Activated naive CD4-positive, alpha-beta T cell treated with anti-CD3 and anti-CD28 coated beads, Interleukin-2, amount 10 ng/mL, durations not matched to agents 7 days and 5 days (primary cell): ENCODE results near the gene DMAP1.

Experiments
- CTCF ChIA-PET: fragments of 350-600 bp; sonication (Branson Sonifier 250); formaldehyde crosslinking; loops from one replicate; lab custom pipeline; 2021; ENCODE audit warnings: antibody characterized with exemption; lab: Charles Lee
- DNase-seq: peaks from one replicate; pipeline ENCODE4 v3.0.0-alpha.2; 2020
- H3K27ac Mint-ChIP-seq: one replicate; pipeline ENCODE4 v1.8.0; 2021; ENCODE audit warnings: mild to moderate bottlenecking, moderate library complexity, mixed read lengths
- H3K27me3 Mint-ChIP-seq: one replicate; pipeline ENCODE4 v1.8.0; 2021; ENCODE audit warnings: mild to moderate bottlenecking, mixed read lengths
- H3K36me3 Mint-ChIP-seq: one replicate; pipeline ENCODE4 v1.8.0; 2021; ENCODE audit warnings: mixed read lengths
- H3K4me1 Mint-ChIP-seq: one replicate; pipeline ENCODE4 v1.8.0; 2021; ENCODE audit warnings: mixed read lengths
- H3K4me3 Mint-ChIP-seq: one replicate; pipeline ENCODE4 v1.8.0; 2021; ENCODE audit warnings: mild to moderate bottlenecking, moderate library complexity, mixed read lengths
- H3K9me3 Mint-ChIP-seq: one replicate; pipeline ENCODE4 v1.8.0; 2021; ENCODE audit warnings: mixed read lengths

DMAP1 gene

DNA sequence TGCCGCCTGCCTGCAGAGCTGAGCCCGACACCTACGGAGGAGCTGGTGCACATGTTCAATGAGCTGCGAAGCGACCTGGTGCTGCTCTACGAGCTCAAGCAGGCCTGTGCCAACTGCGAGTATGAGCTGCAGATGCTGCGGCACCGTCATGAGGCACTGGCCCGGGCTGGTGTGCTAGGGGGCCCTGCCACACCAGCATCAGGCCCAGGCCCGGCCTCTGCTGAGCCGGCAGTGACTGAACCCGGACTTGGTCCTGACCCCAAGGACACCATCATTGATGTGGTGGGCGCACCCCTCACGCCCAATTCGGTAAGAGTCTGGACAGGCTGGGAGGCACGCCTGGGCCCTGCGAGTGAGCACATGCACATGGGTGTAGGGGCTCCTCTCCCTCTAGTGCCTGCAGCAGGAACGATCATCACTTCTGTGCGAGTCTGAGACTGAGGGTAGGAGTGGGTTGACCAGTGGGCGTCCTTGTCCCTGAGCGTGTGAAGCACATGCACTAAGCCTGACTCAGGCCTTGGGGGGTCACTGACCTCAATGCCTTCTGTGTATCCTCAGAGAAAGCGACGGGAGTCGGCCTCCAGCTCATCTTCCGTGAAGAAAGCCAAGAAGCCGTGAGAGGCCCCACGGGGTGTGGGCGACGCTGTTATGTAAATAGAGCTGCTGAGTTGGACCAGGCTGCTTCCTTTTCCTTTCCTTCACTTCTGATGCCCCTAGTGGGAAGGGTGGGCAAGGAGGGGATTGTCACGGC lies 6.9 kb downstream of the DMAP1 start:
- H3K27ac Mint-ChIP-seq = no peak overlapping the region
- CTCF ChIA-PET = interaction anchor here (0.9 to 3.8 kb wide), 4 partner anchors 19 to 374 kb away, joined by 3 to 25 read pairs (median 12); no protein-coding TSS in a partner anchor
- no peaks in the 10 kb centered on the region for H3K9me3 Mint-ChIP-seq
- H3K36me3 Mint-ChIP-seq = peaks cover 33% of the 10 kb centered on the region
- H3K4me3 Mint-ChIP-seq = no peak overlapping the region
- no peaks in the 10 kb centered on the region for H3K27me3 Mint-ChIP-seq
- no peak for DNase-seq
- peaks cover 6% of the 10 kb centered on the region for H3K4me1 Mint-ChIP-seq

DNA sequence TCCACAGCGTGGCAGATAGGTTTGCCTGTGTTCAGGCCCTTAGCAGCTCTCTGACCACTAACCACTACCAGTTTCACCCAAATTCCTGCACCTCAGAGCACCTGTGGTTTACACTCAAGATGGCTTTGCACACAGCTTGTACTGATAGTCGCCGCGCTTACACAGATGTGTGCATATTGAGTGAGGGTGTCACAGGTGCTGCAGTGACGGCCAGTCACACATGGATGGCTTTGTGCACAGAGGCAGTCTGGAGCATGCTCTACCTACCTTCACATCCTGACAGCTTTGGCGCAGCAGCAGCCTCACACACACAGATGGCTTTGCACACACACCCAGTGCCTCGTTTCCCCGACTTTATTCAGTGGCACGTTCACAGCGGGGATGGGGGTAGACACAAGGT lies 7.5 kb downstream of the DMAP1 start:
- Mint-ChIP-seq H3K4me3 (no peak overlapping the region), H3K9me3 (no peaks in the 10 kb centered on the region), H3K27ac (no peak overlapping the region), H3K4me1 (peaks cover 4% of the 10 kb centered on the region), H3K36me3 (peaks cover 28% of the 10 kb centered on the region), H3K27me3 (no peaks in the 10 kb centered on the region)
- DNase-seq = no peak
- CTCF ChIA-PET = interaction anchor here (0.9 kb wide), 1 partner anchor 97 kb away, joined by 3 read pairs; no protein-coding TSS in a partner anchor

DNA sequence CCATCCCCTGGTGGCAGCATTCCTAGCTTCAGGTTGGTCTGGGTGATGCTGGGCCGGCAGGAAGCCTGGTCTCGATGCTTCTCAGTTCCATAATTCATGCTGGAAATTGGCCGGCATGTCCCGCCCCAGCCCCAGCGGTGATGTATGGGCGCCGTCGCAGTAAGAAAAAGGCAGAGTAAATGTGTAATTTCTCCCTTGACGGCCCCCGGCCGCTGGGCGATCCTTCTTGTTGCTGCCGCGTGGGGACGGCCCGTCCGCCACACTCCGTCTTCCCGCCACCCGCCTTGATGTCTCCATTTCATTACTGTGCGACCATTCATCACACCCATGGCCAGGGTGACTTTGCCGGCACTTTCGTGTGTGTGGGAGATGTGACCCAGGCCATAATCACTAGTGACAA lies 8.5 kb downstream of the DMAP1 start:
- no peak for DNase-seq
- no peak overlapping the region for H3K4me3 Mint-ChIP-seq
- peaks cover 21% of the 10 kb centered on the region for H3K36me3 Mint-ChIP-seq
- H3K4me1 Mint-ChIP-seq = peaks cover 4% of the 10 kb centered on the region
- H3K27me3 Mint-ChIP-seq = no peaks in the 10 kb centered on the region
- CTCF ChIA-PET = no interaction called here
- H3K27ac Mint-ChIP-seq = peak overlapping the region; percentile 19
- H3K9me3 Mint-ChIP-seq = no peaks in the 10 kb centered on the region

DNA sequence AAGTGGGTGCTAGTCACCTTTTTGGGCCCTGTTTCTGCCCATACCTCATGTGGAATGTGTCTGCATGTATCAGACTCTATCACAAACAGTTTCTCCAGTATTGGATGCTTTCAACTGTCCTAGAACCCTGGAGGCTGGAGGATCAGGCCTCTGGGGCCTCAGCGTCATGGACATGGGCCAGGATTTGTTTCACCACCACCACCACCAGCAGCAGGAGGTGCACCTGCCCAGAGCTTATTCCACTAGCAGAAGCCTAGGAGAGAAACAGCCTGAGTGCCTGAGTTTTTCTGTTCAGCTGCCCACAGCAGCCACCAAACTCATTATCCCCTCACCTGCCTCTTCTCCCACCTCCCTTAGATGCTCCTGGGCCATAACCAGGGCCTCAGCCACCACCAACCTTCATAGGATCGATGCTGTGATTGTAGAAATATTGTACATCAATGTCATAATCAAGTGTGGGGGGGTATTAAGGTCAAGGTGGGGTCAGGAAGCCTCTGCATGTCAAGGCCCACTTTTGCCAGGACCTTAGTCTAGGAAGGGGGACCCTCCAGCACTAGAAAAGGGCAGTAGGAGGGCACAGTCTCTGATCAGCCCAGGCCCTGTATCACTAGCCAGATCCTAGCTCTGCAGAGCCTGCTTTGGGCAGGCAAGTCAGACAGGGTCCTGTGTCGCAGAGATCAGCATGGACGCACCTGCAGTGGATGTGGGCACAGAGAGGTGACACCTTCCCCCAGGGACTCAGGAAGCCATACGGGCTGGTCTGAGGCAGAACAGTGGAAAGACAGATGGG lies 9.3 kb downstream of the DMAP1 start:
- CTCF ChIA-PET = no interaction called here
- H3K4me1 Mint-ChIP-seq = peaks cover 6% of the 10 kb centered on the region
- no peak overlapping the region for H3K4me3 Mint-ChIP-seq
- H3K27me3 Mint-ChIP-seq = no peaks in the 10 kb centered on the region
- no peak for DNase-seq
- peak overlapping the region; percentile 7 for H3K27ac Mint-ChIP-seq
- no peaks in the 10 kb centered on the region for H3K9me3 Mint-ChIP-seq
- peaks cover 17% of the 10 kb centered on the region for H3K36me3 Mint-ChIP-seq

DNA sequence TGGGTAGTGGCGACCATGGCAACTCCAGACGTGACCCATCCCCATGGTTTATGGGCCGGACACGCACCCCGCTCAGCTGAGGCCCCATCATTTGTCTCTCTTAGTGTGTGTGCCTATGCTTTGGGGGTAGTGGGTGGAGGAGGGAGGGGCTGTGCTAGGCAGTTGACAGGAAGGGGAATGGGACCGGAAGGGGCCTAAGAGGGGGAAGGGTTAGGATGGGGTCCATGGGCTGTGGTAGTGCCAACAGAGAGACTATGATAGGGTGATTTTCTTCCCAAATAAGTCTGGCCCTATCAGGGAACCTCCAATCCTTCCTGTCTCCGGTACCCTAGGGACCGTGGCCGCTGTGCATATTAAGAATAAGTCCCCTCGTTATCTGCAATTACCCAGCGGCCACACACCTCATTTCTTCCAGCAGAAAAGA lies 9.9 kb downstream of the DMAP1 start:
- Mint-ChIP-seq H3K4me3 (no peak overlapping the region), H3K9me3 (no peaks in the 10 kb centered on the region), H3K36me3 (peaks cover 15% of the 10 kb centered on the region), H3K4me1 (peaks cover 6% of the 10 kb centered on the region), H3K27me3 (no peaks in the 10 kb centered on the region), H3K27ac (no peak overlapping the region)
- CTCF ChIA-PET = no interaction called here
- no peak for DNase-seq

DNA sequence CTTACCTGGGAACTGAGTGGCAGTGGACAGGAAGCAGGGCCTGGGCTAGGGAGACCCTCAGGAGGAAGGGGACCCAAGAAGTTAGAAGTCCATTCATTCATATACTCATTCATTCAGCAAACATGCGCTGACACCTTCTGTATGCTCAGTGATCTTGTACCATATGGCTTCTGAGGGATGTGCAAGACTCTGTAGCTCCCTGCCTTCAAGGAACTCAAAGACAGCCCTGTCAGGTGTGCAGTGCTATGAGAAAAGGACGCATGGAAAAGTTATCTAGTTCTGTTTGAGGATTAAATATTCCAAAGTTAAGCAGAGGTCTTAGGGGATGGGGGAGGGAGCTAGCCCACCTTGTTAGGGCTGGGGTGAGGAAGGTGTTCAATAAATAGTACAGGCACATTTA lies 12.5 kb downstream of the DMAP1 start:
- H3K4me3 Mint-ChIP-seq = no peak overlapping the region
- CTCF ChIA-PET = interaction anchor here (0.8 to 3.0 kb wide), 3 partner anchors 8 to 13 kb away, joined by 3 to 8 read pairs (median 5); no protein-coding TSS in a partner anchor

DNA sequence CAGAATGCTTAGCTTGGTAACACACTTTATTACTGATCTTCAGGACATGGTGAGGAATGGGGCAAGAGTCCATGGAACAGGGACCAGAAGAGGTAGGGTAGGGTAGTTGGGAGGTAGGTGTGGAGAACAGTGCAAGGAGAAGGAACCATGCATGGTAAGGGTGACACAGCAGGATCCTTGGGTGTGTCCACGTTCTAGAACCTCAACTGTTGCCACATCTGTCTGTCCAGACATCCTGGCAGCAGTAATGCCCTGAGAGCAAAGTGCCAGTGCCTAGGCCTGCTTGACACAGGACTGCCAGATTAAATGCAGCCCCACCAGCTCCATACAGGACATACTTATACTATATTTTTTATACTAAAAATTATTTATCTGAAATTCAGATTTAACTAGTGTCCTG lies 13.9 kb downstream of the DMAP1 start:
- peaks cover 6% of the 10 kb centered on the region for H3K4me1 Mint-ChIP-seq
- no peaks in the 10 kb centered on the region for H3K9me3 Mint-ChIP-seq
- no peak overlapping the region for H3K27ac Mint-ChIP-seq
- no peak overlapping the region for H3K4me3 Mint-ChIP-seq
- H3K27me3 Mint-ChIP-seq = no peaks in the 10 kb centered on the region
- no peak for DNase-seq
- H3K36me3 Mint-ChIP-seq = no peaks in the 10 kb centered on the region
- CTCF ChIA-PET = interaction anchor here (1.3 to 3.0 kb wide), 3 partner anchors 10 to 11 kb away, joined by 5 to 8 read pairs (median 6); no protein-coding TSS in a partner anchor

More for the DNA sequence above, 12.5 kb downstream of the DMAP1 start:
- H3K36me3 Mint-ChIP-seq = peaks cover 5% of the 10 kb centered on the region
- H3K9me3 Mint-ChIP-seq = no peaks in the 10 kb centered on the region
- DNase-seq = no peak
- no peaks in the 10 kb centered on the region for H3K27me3 Mint-ChIP-seq
- H3K27ac Mint-ChIP-seq = no peak overlapping the region
- peaks cover 6% of the 10 kb centered on the region for H3K4me1 Mint-ChIP-seq

DNA sequence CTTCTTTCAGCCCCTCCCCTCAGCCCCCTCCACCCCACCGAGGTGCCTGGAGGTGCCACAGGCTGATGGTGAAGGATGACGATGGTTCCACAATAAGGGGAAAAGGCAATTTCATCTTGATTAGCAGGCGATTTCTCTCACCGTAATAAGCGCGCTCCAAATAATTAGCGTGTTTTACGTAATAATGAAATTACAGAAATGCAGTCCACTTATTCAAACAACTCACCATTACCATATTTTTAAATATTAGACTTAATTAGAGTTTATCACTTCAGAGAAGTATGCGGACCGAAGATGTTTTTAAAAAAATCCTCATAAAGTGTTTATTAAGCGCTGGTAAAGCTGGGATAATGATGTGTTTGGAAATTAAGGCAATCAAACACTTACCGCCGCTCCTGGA lies 14.9 kb downstream of the DMAP1 start:
- H3K4me1 Mint-ChIP-seq = peaks cover 2% of the 10 kb centered on the region
- CTCF ChIA-PET = interaction anchor here (1.7 kb wide), 1 partner anchor 12 kb away, joined by 6 read pairs; no protein-coding TSS in a partner anchor
- no peak overlapping the region for H3K27ac Mint-ChIP-seq
- H3K9me3 Mint-ChIP-seq = no peaks in the 10 kb centered on the region
- H3K4me3 Mint-ChIP-seq = no peak overlapping the region
- no peak for DNase-seq
- H3K27me3 Mint-ChIP-seq = no peaks in the 10 kb centered on the region
- H3K36me3 Mint-ChIP-seq = no peaks in the 10 kb centered on the region

DNA sequence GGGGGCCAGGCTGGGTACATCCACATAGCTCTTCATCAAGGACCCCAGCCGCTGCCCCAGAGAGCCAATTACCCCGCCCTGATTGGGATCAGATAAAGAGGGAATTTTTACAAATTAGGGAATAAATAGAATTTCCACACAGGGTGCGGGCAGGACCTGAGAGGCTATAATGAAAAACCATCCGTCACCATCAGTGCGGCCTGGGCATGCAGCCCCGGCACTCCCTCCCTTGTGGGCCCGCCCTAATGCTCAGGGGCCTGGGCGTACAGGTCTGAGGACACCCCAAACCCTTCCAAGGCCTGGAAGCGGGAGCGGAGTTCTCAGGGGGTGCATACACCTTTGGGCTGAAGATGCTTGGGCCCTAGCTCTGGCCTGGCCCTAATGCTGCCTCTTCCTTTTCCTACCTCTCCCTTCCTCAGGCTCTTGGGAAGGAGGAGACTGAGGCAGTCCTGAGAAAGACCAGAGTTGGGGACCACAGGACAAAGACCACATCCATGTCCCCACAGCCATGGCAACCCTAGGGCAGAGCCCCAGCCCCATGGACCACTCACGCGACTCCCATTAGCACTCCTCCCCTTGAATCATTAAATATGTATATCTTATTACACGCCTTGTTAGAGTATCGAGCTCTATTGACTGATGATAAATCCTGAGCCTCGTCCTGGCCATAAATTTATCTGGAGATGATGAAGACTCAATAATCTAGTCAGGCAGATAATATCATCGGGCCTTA lies 16.3 kb downstream of the DMAP1 start:
- peak; percentile 5 for DNase-seq
- CTCF ChIA-PET = interaction anchor here (0.9 kb wide), 1 partner anchor 8 kb away, joined by 3 read pairs; no protein-coding TSS in a partner anchor

DNA sequence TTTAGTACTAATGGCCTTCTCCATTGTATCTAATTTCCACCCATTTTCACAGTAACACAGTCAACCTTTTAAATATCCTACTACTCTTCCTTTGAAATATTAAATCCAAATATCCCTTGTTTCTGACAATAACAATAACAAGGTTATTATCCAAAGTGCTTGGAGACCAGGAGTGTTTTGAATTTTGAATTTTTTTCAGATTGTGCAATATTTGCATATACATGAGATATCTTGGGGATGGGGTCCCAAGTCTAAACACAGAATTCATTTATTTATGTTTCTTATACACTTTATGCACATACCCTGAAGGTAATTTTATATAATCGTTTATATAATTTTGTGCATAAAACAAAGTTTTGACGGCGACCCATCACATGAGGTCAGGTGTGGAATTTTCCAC lies 17.5 kb downstream of the DMAP1 start:
- Mint-ChIP-seq H3K4me1 (peaks cover 2% of the 10 kb centered on the region), H3K27ac (no peak overlapping the region), H3K4me3 (no peak overlapping the region)

More for the DNA sequence above, 16.3 kb downstream of the DMAP1 start:
- Mint-ChIP-seq H3K27ac (no peak overlapping the region), H3K4me3 (no peak overlapping the region), H3K9me3 (no peaks in the 10 kb centered on the region), H3K36me3 (no peaks in the 10 kb centered on the region), H3K4me1 (peaks cover 2% of the 10 kb centered on the region), H3K27me3 (no peaks in the 10 kb centered on the region)

DNA sequence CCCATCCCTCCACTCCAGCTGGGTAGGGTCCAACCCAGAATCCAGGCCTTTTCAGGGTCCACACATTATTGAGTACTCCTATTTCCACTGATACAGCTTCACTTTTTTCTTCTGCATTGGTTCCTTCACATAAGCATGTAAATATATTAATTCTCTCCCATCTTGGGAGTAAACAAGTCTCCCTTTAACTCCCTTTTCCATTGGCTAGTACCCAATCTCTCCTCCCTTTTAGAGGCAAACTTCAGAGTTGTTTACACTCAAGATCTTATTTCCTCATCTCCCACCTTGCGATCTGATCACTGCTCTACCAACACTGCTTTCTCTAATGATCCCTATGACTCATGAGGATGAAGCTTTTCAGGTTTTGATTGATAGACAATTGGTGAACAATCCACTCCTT lies 20.3 kb downstream of the DMAP1 start:
- Mint-ChIP-seq H3K9me3 (no peaks in the 10 kb centered on the region), H3K4me3 (no peak overlapping the region), H3K36me3 (no peaks in the 10 kb centered on the region), H3K4me1 (peaks cover 5% of the 10 kb centered on the region), H3K27me3 (no peaks in the 10 kb centered on the region), H3K27ac (no peak overlapping the region)
- no peak for DNase-seq
- CTCF ChIA-PET = interaction anchor here (0.8 to 2.1 kb wide), 3 partner anchors 16 to 84 kb away, joined by 3 to 6 read pairs (median 3); no protein-coding TSS in a partner anchor

More for the DNA sequence above, 17.5 kb downstream of the DMAP1 start:
- no peaks in the 10 kb centered on the region for H3K36me3 Mint-ChIP-seq
- no peaks in the 10 kb centered on the region for H3K9me3 Mint-ChIP-seq
- no peak for DNase-seq
- CTCF ChIA-PET = no interaction called here
- no peaks in the 10 kb centered on the region for H3K27me3 Mint-ChIP-seq

DNA sequence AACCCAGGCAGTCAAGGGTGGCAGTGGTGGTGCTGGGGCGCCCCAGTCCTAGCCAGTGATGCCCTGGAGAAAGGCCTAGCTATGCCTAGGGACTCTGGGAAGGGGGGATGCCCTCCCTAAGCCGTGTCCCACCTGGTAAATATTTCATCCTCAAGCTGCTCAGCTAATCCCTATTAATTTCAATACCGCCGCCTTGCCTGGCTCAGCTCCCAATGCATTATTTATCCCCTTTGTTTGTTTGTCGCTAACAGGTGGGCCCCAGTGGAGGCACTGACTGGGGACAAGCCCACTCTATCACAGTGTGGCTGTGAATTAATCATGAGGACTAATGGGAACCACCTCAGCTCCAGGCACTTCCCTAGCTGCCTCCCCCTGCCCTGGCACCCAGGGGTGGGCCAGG lies 22.5 kb downstream of the DMAP1 start:
- H3K36me3 Mint-ChIP-seq = no peaks in the 10 kb centered on the region
- no peak for DNase-seq
- CTCF ChIA-PET = interaction anchor here (1.1 to 1.3 kb wide), 2 partner anchors 19 to 360 kb away, joined by 3 to 4 read pairs; no protein-coding TSS in a partner anchor
- H3K27ac Mint-ChIP-seq = no peak overlapping the region
- H3K4me3 Mint-ChIP-seq = no peak overlapping the region
- H3K27me3 Mint-ChIP-seq = no peaks in the 10 kb centered on the region
- no peaks in the 10 kb centered on the region for H3K9me3 Mint-ChIP-seq
- peaks cover 7% of the 10 kb centered on the region for H3K4me1 Mint-ChIP-seq

DNA sequence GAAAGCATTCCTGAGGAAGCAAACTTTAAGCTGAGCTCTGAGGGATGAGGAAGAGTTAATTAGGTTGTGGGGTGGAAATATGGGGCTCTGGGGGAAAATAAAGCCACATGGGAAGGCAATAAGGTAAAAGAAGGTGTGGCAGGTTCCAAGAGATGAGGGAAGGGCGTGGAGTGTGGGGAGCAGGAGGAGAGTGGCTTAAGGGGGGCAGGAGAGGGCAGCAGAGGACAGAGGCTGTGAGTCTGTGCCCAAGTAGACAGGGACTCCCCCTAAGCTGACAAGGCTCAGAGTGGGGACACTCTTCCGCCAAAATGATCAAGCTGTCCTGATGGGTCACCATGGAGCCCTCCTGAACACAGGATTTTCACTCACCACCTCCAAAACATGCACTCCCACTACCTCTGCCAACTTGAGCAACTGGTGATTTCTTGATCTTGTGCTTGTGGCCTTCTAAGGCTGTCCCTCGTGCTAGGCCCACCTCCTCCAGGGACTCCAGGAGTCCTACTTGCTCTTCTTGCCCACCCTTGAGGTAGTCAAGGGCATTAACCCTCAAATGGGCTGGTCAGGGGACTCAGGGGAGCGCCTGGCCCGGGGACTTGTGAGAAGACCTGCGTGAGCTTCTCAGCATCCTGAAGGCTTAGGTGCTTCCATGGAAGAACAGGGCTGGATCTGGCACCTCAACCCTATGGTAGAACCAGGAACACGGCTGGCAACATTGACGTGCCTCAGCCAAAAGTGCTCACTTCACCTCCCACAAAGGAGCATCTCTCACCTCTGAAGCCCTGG lies 23.4 kb downstream of the DMAP1 start:
- no peak for DNase-seq
- H3K27ac Mint-ChIP-seq = no peak overlapping the region
- peaks cover 7% of the 10 kb centered on the region for H3K4me1 Mint-ChIP-seq
- H3K36me3 Mint-ChIP-seq = no peaks in the 10 kb centered on the region
- H3K9me3 Mint-ChIP-seq = no peaks in the 10 kb centered on the region
- CTCF ChIA-PET = interaction anchor here (0.7 to 1.3 kb wide), 2 partner anchors 63 to 359 kb away, joined by 3 read pairs; no protein-coding TSS in a partner anchor
- no peaks in the 10 kb centered on the region for H3K27me3 Mint-ChIP-seq
- H3K4me3 Mint-ChIP-seq = no peak overlapping the region
